Spleen (tissue), 11 donors: ENCODE data around the gene POFUT1. TPM values are rescaled to one million over a fixed set of nuclear protein-coding genes. Genes with fewer than 3 reads are reported as not detected.

Experiments
- DNase-seq: peaks from one replicate; pipeline ENCODE4 v3.0.0-alpha.2; 2020
- H3K27ac ChIP-seq, 8 donors: fragments of 200-600 bp; sonication (generic) in 7 of 8; 1 replicate in 4 of 8; 2 replicates in 4 of 8; pipeline versions ENCODE4 v1.5.0 to v1.8.0; 2016 to 2021; ENCODE audit warnings: inconsistent platforms in 4 of 8, mild to moderate bottlenecking in 4 of 8, moderate library complexity in 1 of 8
- H3K27me3 ChIP-seq, 7 donors: fragments of 200-600 bp; sonication (generic) in 6 of 7; replicated peaks in 1 of 7; 1 replicate in 4 of 7; 2 replicates in 3 of 7; pipeline versions ENCODE4 v1.5.0 to v1.8.0; 2016 to 2021; ENCODE audit warnings: inconsistent platforms in 3 of 7, mild to moderate bottlenecking in 1 of 7
- H3K36me3 ChIP-seq, 6 donors: fragments of 200-600 bp; sonication (generic) in 5 of 6; 1 replicate in 4 of 6; 2 replicates in 2 of 6; pipeline versions ENCODE4 v1.5.0 to v1.8.0; 2016 to 2021; ENCODE audit warnings: inconsistent platforms in 2 of 6
- H3K4me1 ChIP-seq, 6 donors: fragments of 200-600 bp; sonication (generic) in 5 of 6; 1 replicate in 3 of 6; 2 replicates in 3 of 6; pipeline versions ENCODE4 v1.5.0 to v1.8.0; 2016 to 2021; ENCODE audit warnings: inconsistent platforms in 3 of 6
- H3K4me3 ChIP-seq, 8 donors: fragments of 200-600 bp; sonication (generic) in 7 of 8; 1 replicate in 4 of 8; 2 replicates in 4 of 8; pipeline versions ENCODE4 v1.5.0 to v1.8.0; 2016 to 2021; ENCODE audit warnings: inconsistent platforms in 4 of 8, mild to moderate bottlenecking in 4 of 8, moderate library complexity in 2 of 8
- H3K9me3 ChIP-seq, 8 donors: fragments of 200-600 bp; sonication (generic) in 7 of 8; 1 replicate in 4 of 8; 2 replicates in 4 of 8; pipeline versions ENCODE4 v1.5.0 to v1.8.0; 2016 to 2021; ENCODE audit warnings: inconsistent platforms in 4 of 8
- CTCF ChIP-seq, 11 experiments: fragments of 200-600 bp in 7 of 11; fragments of 450-650 bp in 4 of 11; sonication (generic) in 4 of 11; IDR thresholded peaks in 8 of 11; conservative IDR thresholded peaks in 3 of 11; 1 replicate in 7 of 11; 2 replicates in 4 of 11; pipeline versions ENCODE4 v1.4.0 to v1.8.0; 2016 to 2021; ENCODE audit warnings: antibody characterized with exemption in 11 of 11, inconsistent platforms in 4 of 11, mild to moderate bottlenecking in 1 of 11
- POLR2A ChIP-seq, 3 donors: fragments of 450-650 bp; IDR thresholded peaks; one replicate each; pipeline ENCODE4 v1.5.1; 2017; ENCODE audit warnings: antibody characterized with exemption in 3 of 3, mild to moderate bottlenecking in 1 of 3
- POLR2AphosphoS5 ChIP-seq, 3 donors: sonication (generic); formaldehyde crosslinking; IDR thresholded peaks; one replicate each; pipeline ENCODE4 v1.5.1; 2017; ENCODE audit warnings: antibody characterized with exemption in 3 of 3
- WGBS, 5 donors: extraction: QIAGEN DNeasy Blood & Tissue Kit in 3 of 5; methylation state at CpG; one replicate each; pipeline versions ENCODE4 v1.1.5 to v1.1.7; 2013 to 2018; 5-methylcytosine and 5-hydroxymethylcytosine counted together
- intact Hi-C: fragments of 100-400 bp; cut with DNase I; formaldehyde crosslinking; loops from one replicate; pipeline ENCODE4 v1.15.0; 2023; ENCODE audit warnings: low total_unique reads
- polyA plus RNA-seq, 3 donors: library from polyadenylated mRNA; stranded (reverse); fragments of 200-250 nt; gene quantifications; one replicate each; pipeline ENCODE4 v1.2.1, GENCODE V29; 2013
- total RNA-seq, 7 donors: library from RNA; depleted of rRNA in 3 of 7; stranded (reverse); fragments of >200 nt in 3 of 7; fragmentation: NEBNext Ultra II Directional in 4 of 7; extraction: Animal tissue kit (Norgen Biotek cat#: 25700) in 4 of 7; gene quantifications; one replicate each; pipeline versions ENCODE4 v1.1.0 to v1.2.1, GENCODE V29; 2016 to 2021
- donor health status: healthy with polysubstance abuse.
- donor health status: DM: no; HTN: no; CAD: no; lungs with moderate emphysema.
- donor health status: DM: no; HTN: no; CAD: no.
- donor health status: Bipolar disorder and iron deficiency.
- donor health status: healthy.
- donor health status: DM: no; HTN: no; CAD: no.
- donor health status: DM: yes; HTN: yes; CAD: no.

Gene POFUT1
- total and polyA plus RNA-seq, 10 donors, result 3.8 to 26.3 (median 21.0) TPM

GRCh38 chr20:32201977-32202363, 5.7 kb upstream of the POFUT1 start:
- 47 to 83% (median 58%) methylated on average over 8 of the region's 8 CpGs for WGBS, 5 donors
- Histone ChIP-seq H3K27me3 (no peaks in the 10 kb centered on the region), H3K27ac (peak overlapping the region in 3 of 8 donors; percentile 8 to 21 (median 15)), H3K4me3 (no peak overlapping the region), H3K36me3 (peaks cover 0 to 65% (median 42%) of the 10 kb centered on the region in 6 donors), H3K9me3 (no peaks in the 10 kb centered on the region), H3K4me1 (peaks cover 26 to 80% (median 61%) of the 10 kb centered on the region in 6 donors)
- intact Hi-C loops, result no loop called here
- no peak for DNase-seq
- TF ChIP-seq POLR2AphosphoS5 (IDR thresholded peaks at IDR 0.05) (no peak), POLR2A (IDR thresholded peaks at IDR 0.05) (no peak), CTCF (IDR thresholded peaks at IDR 0.05 in 8 of 11, conservative IDR thresholded peaks at IDR 0.05 in 3 of 11) (no peak)

- TF ChIP-seq CTCF (IDR thresholded peaks at IDR 0.05 in 8 of 11, conservative IDR thresholded peaks at IDR 0.05 in 3 of 11) (no peak), POLR2A (IDR thresholded peaks at IDR 0.05) (no peak), POLR2AphosphoS5 (IDR thresholded peaks at IDR 0.05) (no peak)
- H3K27me3 ChIP-seq, result no peaks in the 10 kb centered on the region
- peak overlapping the region in 2 of 8 donors; percentile 89 to 95 for H3K27ac ChIP-seq
- intact Hi-C loops, result no loop called here
- H3K4me3 ChIP-seq, result no peak overlapping the region
- WGBS, 5 donors, result 65 to 81% (median 73%) methylated on average over 11 of the region's 11 CpGs
- H3K4me1 ChIP-seq, result peaks cover 33 to 89% (median 67%) of the 10 kb centered on the region in 6 donors
- H3K36me3 ChIP-seq, result peaks cover 0 to 49% (median 30%) of the 10 kb centered on the region in 6 donors
- no peaks in the 10 kb centered on the region for H3K9me3 ChIP-seq
- no peak for DNase-seq
Observed at GRCh38 chr20:32203356-32204204, 4.1 kb upstream of the POFUT1 start.

GRCh38 chr20:32204205-32205109, 3.2 kb upstream of the POFUT1 start:
- intact Hi-C loops, result no loop called here
- Histone ChIP-seq H3K36me3 (peaks cover 0 to 40% (median 26%) of the 10 kb centered on the region in 6 donors), H3K27me3 (no peaks in the 10 kb centered on the region), H3K4me1 (peaks cover 37 to 89% (median 71%) of the 10 kb centered on the region in 6 donors), H3K9me3 (no peaks in the 10 kb centered on the region), H3K4me3 (peak overlapping the region in 1 of 8 donors; percentile 11), H3K27ac (peak overlapping the region in 6 of 8 donors; percentile 15 to 95 (median 78))
- 55 to 71% (median 64%) methylated on average over 4 of the region's 4 CpGs for WGBS, 5 donors
- TF ChIP-seq POLR2AphosphoS5 (IDR thresholded peaks at IDR 0.05) (no peak), POLR2A (IDR thresholded peaks at IDR 0.05) (no peak), CTCF (IDR thresholded peaks at IDR 0.05 in 8 of 11, conservative IDR thresholded peaks at IDR 0.05 in 3 of 11) (no peak)
- DNase-seq, result no peak
